Measurements from ENCODE around the gene CELSR1.

The CELSR1 gene

GRCh38 chr22:46418827-46419226 lies 118.6 kb downstream of the CELSR1 start:
- TF ChIP-seq, protein P1, sequence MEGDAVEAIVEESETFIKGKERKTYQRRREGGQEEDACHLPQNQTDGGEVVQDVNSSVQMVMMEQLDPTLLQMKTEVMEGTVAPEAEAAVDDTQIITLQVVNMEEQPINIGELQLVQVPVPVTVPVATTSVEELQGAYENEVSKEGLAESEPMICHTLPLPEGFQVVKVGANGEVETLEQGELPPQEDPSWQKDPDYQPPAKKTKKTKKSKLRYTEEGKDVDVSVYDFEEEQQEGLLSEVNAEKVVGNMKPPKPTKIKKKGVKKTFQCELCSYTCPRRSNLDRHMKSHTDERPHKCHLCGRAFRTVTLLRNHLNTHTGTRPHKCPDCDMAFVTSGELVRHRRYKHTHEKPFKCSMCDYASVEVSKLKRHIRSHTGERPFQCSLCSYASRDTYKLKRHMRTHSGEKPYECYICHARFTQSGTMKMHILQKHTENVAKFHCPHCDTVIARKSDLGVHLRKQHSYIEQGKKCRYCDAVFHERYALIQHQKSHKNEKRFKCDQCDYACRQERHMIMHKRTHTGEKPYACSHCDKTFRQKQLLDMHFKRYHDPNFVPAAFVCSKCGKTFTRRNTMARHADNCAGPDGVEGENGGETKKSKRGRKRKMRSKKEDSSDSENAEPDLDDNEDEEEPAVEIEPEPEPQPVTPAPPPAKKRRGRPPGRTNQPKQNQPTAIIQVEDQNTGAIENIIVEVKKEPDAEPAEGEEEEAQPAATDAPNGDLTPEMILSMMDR (IDR thresholded peaks at IDR 0.05; ENCODE audit: insufficient read depth, missing control alignments): no peak
- DNase-seq (ENCODE audit: insufficient read length, low spot score): no peak
- FAIRE-seq: no peak

DNA sequence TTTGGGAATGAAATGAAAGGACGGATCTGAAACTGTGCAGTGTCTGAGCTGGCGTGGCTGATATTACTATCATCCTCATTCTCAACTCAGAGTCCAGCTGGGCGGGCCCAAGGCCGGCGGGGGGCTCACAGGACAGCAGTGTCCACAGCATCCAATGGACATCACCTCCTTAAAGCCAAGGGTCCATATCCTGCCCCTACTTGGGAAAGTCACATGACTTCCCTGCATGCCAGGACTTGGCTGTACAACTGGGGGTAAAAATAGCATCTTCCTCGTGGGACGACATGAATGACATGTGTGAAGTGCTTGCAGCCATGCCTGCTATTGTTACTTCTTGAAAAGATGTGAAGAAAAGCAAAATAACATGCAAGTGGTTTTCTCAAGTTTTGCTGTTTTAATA lies 119.7 kb downstream of the CELSR1 start:
- DNase-seq (ENCODE audit: insufficient read length, low spot score) (no peak), FAIRE-seq (no peak)
- TF ChIP-seq, protein P1 (IDR thresholded peaks at IDR 0.05; ENCODE audit: insufficient read depth, missing control alignments): no peak

DNA sequence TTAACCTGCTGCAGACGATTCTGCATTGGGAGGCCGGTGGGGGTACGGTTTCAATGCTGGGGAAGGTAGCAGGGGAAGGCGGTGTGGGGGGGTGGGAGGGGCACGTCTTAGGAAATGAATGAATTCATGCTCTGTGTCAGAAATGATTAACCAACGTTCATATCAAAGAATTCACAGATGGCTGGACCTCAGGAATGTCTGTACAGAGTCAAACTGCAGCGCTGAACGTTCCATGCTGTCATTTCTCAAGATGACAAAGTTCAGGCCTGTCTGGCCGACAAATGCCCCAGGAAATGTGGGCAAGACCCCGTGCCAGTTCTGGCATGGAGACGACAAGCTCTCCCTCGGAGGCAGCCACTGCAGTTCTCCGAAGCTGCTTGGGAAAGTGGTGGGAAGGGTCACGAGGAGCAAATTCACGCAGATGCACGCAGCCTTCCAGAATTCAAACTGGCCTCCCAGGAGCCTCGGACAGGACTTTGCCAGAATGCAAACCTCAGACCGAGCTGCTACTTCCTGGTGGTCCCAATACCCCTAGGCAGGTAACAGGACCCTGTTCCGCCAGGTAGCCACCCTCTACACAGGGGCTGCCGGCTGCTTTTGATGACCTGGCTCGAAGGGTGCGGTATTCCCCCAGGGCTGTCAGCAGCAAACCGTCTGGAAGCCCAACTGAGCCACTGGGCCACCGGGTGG lies 120.4 kb downstream of the CELSR1 start:
- TF ChIP-seq, protein P1 (IDR thresholded peaks at IDR 0.05; ENCODE audit: insufficient read depth, missing control alignments): no peak
- DNase-seq (ENCODE audit: insufficient read length, low spot score) (no peak), FAIRE-seq (no peak)

DNA sequence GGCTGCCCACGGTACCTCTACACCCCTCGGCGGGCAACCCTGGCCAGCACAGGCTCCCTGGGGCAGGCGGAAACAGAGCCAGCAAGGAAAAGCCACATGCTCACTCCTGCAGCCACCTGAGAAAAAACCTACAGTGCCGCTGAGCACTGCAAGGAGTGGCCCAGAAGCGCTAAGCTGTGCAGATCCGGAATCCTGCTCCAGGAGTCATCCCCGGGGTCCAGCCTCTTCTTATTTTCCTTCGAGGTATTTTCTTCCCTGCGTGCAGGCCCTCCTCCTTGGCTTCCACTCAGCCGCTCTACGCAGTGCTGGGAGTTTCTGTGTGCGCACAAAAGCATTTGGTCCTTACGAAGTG lies 120.9 kb downstream of the CELSR1 start:
- TF ChIP-seq, protein P1 (IDR thresholded peaks at IDR 0.05; ENCODE audit: insufficient read depth, missing control alignments): no peak
- no peak for FAIRE-seq
- DNase-seq (ENCODE audit: insufficient read length, low spot score): no peak

DNA sequence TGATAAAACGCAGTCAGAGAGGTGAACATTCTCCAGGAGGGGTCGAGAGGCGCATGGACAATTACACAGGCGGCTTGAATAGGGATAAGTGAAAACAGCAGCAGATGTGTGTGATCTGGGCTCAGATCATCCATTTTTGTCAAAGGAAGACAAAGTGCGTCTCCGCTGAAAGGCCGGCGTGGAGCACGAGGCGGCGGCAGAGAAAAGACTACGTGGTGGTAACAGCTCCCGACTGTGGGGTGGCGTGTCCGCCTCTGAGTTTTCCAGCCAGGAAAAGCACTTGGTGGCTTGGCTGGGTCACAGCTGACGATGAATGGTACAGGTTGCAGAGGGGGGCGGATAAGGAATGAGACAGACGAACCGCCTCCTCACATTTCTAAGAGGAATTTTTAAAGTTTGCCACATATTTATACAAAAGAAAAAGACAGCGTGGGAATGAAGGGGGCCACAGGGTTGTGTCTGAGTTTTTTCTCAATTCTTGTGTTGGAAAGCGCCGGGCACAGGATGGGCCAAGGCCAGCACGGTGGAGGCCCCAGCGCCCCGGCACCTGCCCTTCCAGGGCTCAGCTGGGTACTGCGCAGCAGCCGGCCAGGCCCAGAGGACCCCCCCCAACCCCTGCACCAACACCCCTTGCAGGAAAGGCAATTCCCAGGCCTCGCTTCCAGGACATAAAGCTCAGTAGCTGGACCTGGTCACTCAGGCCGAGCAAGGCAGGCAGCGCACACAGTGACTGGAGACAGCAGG lies 121.5 kb downstream of the CELSR1 start:
- FAIRE-seq: no peak
- TF ChIP-seq, protein P1 (IDR thresholded peaks at IDR 0.05; ENCODE audit: insufficient read depth, missing control alignments): no peak
- no peak for DNase-seq (ENCODE audit: insufficient read length, low spot score)

GRCh38 chr22:46414704-46415103 lies 122.7 kb downstream of the CELSR1 start:
- FAIRE-seq (no peak), DNase-seq (ENCODE audit: insufficient read length, low spot score) (no peak)
- TF ChIP-seq, protein P1 (IDR thresholded peaks at IDR 0.05; ENCODE audit: insufficient read depth, missing control alignments): no peak
